WTC11 (cell line): Measurements from ENCODE around the gene EIF4G3.

Experiments
- CTCF ChIP-seq: fragments of 200-600 bp; IDR thresholded peaks from 2 replicates; pipeline ENCODE4 v1.8.0; 2022; ENCODE audit warnings: antibody characterized with exemption
- ESRRA ChIP-seq: sonication (generic); formaldehyde crosslinking; IDR thresholded peaks from 2 replicates; pipeline ENCODE4 v1.8.1; 2022; ENCODE audit warnings: mild to moderate bottlenecking, missing genetic modification reagents, borderline replicate concordance
- FOXK1 ChIP-seq: sonication (generic); formaldehyde crosslinking; IDR thresholded peaks from 2 replicates; pipeline ENCODE4 v1.8.0; 2022; ENCODE audit warnings: mild to moderate bottlenecking, moderate library complexity, missing genetic modification reagents

DNA sequence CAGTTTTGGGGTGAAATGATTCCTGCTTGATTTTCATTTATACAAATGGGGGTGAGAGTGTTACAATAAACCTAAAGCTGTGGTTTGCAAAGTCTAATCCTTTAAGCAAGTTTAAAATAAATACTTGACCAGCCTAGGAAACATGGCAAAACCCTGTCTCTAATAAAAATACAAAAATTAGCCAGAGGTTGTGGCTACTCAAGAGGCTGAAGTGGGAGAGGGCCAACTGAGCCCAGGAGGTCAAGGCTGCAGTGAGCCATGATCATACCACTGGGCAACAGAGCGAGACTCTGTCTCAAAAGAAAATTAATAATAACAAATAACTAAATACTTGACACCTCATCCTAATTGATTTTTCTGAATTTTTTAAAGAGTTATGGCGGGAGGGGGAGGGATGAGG is 110.8 kb downstream of the EIF4G3 start:
- TF ChIP-seq CTCF (no peak), FOXK1 (CRISPR knock-in tag) (no peak), ESRRA (CRISPR knock-in tag) (no peak)
